Measurements from ENCODE around the gene MAMLD1.

Gene MAMLD1

GRCh38 chrX:150358651-150359050 is 4.5 kb upstream of the MAMLD1 start:
- DNase-seq = peak; percentile 35

DNA sequence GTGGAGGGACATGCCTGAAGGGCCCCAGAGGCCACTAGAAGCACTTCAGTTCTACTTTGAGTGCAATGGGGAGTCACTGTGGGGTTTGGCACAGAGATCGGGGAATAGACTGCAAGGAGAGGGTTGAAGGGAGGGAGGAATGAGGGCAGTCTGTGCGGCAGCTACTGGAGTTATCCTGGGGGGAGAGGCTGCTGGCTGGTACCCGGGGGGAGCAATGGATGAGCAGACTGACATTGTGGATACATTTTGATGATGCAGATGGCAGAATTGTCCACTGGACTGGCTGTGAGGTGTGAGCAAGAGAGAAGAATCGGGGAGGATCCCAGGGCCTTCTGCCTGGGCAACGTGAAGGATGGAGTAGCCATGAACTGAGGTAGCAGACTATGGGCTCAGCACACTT is 2.8 kb upstream of the MAMLD1 start:
- DNase-seq = peak; percentile 49

GRCh38 chrX:150361070-150361776 is 1.9 kb upstream of the MAMLD1 start:
- DNase-seq = peak; percentile 73

GRCh38 chrX:150361777-150362351 is 1.3 kb upstream of the MAMLD1 start:
- peak; percentile 65 for DNase-seq

DNA sequence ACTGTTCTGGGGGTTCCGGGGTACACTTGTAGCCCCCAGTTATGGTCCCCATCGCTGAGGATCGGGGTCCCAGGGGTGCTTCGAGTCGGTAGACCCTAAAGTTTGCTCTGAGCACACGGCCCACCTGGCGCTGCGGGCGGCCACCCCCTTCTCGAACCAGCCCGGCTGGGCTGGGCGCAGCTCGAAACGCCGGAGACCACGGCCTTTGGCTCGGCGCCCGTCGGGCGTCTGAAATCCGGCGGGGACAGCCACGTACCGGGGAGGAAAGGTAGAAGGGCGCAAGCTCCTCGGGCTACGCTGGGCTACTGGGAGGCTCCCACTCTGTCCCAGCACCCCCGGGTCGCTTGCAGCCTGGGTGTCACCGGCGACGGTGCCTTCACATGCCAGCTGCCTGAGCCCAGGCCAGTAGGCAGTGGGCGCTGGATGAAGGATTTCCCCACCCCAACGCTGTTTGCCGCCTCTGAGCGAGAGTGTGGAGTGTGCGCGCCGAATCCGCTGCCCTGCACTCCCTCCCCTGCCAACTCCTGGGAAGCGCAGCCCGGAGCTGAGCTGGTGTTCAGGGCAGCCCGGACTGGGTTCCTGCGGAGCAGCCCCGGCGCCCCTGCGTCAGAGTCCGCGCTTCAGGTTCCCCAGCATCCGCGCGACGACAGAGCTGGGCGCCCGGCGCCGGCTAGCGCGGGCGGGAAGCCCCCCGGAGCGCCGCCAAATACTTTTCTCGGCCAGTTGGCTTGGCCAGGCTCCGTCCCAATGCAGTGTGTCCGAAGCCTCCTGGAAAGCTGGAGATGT is 637 bp downstream of the MAMLD1 start:
- DNase-seq = peak; percentile 63

GRCh38 chrX:150364347-150365050 is 1.4 kb downstream of the MAMLD1 start:
- peak; percentile 70 for DNase-seq

- DNase-seq = peak; percentile 78
Measured at GRCh38 chrX:150365051-150365989, 2.2 kb downstream of the MAMLD1 start.

DNA sequence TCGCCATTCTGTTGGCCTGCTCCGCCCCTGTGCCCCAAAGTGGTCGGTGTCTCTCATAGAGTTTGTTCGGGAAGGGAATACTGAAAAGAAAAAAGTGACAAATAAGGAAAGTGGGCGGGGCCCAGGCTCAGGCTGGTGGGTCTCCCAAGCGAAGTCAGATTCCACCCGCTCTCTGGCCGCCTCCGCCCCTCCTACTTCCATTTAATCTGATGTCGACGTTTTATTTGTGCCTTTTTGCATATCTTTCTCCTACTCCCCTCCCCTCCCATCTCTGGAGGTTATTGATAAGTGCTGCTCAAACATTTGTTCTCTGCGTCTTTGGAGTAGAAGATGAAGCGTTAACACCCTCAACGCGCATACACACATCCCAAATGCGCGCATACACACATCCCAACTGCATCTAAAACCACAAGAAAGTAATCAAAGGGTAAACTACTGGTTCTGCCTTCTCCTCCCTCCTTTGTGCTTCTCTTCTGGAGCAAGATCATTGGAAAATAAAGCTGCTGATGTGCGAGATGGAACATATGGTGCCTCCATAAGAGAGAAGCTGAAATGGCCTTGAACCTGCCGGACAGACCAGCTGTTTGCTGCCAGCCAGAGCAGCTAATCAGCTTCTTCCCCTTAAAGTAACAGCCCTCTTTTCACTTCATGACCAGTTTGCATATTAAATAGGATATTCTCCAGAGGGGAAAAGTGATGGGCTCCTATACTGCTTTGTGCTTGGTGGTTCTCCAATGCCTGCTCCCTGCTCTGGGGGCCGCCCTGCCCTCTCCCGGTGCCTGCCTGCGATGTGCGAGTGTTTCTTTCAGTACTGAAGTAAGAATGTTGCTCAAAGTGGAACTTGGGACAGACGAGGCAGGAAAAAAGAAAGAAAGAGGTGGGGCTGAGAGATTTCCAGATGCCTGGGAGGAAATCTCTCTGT is 3.1 kb downstream of the MAMLD1 start:
- no peak for DNase-seq

- DNase-seq = no peak
Measured at GRCh38 chrX:150366951-150367545, 3.9 kb downstream of the MAMLD1 start.

DNA sequence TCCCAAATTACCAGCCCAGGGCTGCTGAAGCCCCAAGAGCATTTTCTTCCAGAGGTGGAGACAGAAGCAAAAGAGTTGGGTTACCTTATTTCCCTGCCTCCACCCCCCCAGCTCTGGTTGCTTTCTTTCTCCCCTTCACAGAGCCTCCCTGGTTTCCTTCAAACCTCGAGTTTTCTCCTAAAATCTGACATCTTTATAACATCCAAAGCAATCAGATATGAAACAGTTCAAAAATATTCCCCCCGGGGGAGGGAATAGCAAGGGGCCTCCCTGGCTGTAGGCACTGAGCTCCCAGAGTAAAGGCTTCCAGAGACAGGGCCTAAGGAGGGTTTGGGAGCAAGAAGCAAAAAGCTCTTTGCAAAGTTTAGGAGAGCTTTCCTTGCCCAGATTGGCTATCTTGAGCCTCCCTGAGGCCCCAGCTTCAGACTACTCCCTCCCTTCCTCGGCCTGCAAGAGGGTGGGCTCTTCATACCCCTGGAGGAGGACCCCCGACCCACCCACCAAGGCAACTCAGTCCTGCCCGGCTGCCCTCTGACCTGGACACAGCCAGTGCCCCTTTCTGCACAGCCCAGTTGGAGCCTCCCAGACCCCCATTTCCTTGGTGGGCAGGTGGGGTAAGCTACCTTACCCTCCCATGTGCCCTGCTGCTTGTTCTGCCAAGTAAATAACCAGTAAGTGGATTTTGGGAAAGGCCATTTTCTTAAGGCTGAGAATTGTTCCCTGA is 7.6 kb downstream of the MAMLD1 start:
- DNase-seq = no peak

DNA sequence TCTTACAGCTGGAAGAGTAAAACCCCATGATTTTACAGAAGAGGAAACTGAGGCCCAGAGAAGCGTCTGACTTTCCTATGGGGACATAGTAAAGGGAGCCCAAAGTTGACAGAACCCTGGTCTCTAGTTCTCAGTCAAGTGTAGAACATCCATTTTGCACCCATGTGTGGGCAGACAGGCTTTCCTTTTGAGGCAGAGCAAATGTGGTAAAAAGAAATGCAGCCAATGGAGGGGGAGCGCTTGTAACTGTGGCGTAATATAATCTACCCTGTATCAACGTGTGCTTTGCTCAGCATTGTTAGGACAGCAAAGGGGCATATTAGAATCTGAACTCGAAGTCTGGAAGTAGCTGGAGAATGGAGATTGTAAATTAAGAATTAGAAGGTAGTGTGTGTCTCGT is 8.8 kb downstream of the MAMLD1 start:
- no peak for DNase-seq

GRCh38 chrX:150372280-150372679 is 9.2 kb downstream of the MAMLD1 start:
- no peak for DNase-seq

DNA sequence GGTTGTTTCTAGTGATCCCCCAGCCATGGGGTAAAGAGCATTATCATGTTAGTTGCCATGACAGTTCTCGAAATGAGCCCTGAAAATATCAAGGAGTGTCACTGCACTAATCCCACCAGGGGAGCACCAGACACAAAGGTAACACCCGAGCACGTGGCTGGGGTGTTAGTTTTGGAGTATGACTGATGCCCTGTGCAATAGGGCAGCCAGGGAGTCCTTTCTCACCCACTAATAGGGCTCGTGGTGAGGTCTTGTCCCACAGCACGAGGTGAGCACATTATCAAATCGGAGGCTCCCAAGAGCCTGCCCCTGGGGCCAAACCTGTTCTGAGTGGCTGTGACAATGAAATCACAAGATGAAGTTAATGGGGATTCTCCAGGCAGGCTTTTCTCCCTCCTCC is 9.6 kb downstream of the MAMLD1 start:
- no peak for DNase-seq

GRCh38 chrX:150375243-150375770 is 12.2 kb downstream of the MAMLD1 start:
- DNase-seq = no peak

DNA sequence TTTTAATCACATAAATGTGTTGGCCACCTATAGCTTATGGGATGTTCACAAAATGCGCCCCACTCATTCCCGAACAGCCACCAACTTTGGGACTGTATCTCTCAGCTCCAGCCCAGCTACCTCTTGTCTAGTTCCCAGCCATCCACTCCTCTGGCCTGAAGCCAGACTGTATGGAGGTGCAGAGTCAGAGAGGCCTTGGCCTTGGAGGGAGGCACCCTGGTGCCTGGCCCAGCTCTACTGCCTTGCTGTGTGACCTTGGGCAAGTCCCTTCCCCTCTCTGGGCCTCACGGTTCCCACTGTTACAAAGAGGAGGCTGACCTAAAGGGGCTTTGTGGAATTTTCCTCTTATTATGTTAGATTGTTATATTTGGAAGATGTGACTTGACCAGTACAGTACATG is 13.9 kb downstream of the MAMLD1 start:
- DNase-seq = no peak

GRCh38 chrX:150405006-150405405 is 41.9 kb downstream of the MAMLD1 start:
- DNase-seq = no peak

DNA sequence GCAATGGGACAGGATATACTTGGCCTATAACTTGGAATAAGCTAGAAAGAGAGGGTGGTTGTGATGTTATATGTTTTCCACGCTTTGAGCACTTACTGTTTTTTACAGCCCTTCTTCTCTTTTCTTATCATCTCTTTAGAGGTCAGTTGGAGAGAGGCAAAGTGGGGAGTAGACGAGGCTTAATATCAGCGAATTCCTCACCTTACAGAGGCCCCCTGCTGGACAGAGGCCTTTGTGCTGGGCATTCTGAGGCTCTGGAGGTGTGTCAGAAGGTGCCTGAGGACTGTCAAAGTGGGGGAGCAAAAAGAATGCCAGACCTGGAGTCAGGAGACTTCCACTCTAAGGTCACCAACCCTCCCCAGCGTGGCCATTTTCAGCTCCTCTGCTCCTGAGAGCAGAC is 42.5 kb downstream of the MAMLD1 start:
- DNase-seq = no peak

DNA sequence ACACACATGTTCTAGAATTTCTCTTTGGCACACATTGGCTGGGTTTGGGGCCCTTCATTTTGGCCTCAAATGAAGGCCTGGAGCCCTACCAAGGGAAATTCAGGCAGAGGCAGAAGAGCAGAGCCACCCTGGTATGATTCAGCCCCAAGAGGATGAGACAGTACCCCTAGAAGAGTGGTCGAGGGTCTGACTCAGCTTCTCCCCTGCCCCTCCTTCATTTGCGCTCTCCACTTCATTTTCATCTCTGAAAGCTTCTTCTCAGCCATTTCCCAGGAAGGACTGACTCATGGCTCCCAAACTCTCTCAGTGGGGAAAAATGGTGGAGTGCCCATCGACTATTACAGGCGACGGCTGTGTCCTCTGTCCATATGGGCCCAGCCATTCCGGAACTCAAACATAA is 43.5 kb downstream of the MAMLD1 start:
- no peak for DNase-seq

- DNase-seq = no peak
Measured at GRCh38 chrX:150408007-150408406, 44.9 kb downstream of the MAMLD1 start.

- no peak for DNase-seq
Measured at GRCh38 chrX:150408561-150408960, 45.4 kb downstream of the MAMLD1 start.
